NCI-H2029 treated with DMSO at 0.1 percent for 48 hours (cell line): ENCODE measurements around the gene ZNF593OS.

Source experiments
- DNase-seq: peaks from one replicate; lab custom pipeline; 2025; lab: John Stamatoyannopoulos, UW

Gene ZNF593OS

DNA sequence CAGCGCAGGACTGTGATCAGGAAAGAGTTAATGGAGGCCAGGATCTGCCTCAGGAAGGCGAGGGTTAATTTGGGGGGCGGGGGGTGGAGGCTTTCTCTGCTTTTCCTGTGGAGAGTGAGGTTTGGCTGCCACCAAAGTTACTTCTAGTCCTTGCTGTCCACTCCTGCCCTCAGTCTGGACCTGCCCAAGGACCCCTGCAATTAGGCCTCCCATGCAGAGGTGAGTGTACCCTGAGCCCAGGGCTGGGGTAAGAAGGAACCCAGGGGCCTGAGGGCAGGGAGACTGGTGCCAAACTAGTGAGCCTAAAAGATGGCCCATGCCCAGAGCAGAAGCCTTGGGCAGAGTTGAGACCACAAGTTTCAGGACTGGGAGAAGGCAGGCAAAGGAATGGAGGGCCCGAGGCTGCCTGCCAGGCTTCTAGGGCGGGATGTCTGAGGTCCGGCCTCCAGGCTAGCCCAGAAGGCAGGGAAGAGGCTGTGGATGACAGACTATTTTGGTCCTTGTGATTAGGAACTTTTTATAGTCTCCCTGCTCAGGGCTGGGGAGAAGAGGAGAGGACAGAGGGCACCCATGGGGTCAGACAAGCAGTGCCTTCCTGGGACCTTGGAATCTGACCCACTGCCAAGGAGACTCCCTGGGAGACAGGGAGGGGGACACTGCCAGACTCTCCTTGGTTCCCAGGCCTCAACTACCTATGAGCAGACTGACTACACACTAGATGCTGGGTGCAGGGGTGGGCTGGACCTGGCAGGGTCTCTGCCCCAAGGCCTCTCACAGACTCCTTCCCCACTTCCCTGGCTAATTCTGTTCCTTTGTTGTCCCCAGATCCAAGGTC lies 12.5 kb downstream of the ZNF593OS start, which contains the start of gene FAM110D:
TSS of gene FAM110D (plus strand) at position 172 of the 835 bp plus-strand sequence. CDS start 2,213 bp downstream, outside the sequence.
- no peak for DNase-seq

DNA sequence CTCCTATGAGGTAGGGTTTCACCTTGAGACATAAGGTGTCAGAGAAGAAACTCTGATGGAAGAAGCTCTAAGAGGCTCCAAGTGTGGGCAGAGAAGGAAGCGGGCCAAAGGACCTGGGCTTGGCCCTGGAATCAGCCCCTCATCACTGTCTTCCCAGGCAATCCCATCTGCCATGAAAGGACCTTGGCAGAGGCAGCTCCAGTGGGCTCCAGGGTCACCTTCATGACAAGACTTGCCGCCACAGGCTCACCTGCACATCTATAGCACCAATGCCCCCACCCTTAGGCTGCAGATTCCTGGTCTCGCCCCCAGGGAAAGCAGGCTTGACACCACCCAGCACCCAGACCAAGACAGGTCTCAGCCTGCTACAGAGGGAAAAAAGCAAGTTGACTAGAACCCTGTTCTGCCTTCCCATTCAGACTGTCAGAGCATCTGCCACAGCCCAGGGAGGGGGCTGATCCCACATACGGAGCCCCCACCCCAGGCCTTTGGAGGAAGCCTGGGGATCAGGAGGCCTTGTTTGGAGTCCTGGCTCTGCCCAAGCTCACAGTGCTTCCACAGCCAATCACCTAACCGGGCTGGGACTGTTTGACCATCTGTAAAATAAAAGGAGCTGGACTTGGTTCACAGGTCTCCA lies 13.2 kb downstream of the ZNF593OS start:
- no peak for DNase-seq

DNA sequence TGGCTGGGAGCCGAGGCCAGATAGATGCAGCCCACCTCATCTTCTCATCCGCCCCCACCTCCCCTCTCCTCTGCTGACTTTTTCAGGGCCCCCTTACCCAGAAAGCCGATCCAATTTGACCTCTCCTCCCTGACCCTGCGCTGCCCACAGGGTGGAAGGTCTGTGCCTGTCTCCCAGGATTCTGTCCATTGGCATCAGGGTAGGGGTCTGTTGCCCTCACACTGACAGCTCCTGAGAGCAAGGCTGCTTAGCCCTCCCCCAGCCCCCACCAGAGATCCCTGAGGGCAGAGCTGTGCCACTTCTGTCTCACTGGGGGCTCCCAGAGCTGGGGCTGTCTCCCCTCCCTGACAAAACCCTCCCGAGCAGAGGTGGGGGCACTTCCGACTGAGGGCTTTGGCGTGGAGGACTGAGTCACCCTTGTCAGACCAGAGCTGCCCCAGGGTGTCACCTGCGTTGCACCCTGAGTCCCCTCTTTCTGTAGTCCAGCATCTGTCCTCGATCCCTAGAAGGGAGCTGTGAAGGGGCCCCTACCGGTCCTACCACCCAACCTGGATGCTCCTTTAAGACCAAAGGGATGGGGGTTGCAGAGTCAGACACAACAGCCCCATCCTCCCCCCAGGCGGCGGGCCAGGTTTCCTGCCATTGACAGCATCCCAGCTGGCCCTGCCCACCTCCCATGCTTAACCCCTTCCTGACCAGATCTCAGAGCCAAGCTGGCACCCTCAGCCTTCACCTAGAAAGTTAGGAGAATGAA lies 15.2 kb downstream of the ZNF593OS start:
- no peak for DNase-seq

DNA sequence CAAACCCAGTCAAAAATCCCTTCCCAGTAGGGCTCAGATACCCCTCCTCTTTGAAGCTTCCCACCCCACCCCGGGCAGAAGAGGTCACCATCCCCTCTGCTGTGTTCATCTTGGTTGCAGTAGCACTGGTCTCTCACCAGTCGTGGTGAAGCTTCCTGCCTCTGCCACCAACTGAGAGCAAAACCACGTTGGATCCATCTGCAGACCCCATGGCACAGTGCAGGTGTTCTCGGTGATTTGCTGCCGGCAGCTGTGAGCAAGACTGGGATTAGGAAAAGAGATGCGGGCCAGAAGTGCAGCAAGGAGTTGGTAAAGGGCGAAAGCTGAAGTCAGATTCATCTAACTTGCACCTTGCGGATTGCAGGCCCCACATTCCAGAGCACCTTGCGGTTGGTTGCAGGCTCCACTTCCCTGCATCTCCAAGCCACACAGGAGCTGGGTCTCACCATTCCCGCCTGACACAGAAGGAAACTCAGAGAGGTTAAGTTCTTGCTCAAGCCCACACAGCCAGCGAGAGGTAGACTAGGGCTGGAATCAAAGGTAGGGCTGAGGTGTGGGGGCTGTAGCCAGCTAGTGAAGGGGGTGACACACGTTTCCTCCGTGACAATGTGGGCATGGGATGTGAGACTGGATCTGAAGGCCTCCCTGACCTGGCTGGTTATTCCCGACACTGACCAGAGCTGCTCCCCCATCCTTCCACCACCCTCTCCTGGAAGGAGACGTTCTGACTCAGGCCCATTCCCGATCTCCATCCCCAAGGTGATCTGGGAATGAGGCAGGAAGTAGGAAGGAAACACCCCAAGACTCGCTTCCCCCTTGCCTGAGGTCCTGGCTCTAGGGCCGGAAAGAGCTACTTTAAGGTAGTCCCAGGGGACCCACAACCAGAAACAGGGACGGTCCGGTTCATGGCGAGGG lies 16.0 kb downstream of the ZNF593OS start:
- DNase-seq, result no peak

DNA sequence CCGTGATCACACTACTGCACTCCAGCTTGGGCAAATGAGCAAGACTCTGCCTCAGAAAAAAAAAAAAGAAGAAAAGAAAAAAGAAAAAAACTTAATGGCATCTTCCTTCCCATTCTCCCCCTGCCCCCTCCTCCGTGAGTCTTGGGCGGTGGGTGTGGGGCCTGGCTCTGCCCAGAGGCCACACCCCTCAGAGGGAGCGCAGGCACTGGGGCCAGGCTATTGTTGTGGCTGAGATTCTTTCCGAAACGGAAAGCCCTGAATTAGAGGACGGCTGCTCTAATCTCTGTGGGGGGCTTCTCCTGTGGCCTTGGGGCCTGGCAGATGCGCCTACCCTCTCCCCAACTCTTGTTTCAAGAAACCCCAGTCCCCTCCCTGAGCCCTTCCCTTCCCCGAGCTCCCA lies 16.9 kb downstream of the ZNF593OS start:
- no peak for DNase-seq

DNA sequence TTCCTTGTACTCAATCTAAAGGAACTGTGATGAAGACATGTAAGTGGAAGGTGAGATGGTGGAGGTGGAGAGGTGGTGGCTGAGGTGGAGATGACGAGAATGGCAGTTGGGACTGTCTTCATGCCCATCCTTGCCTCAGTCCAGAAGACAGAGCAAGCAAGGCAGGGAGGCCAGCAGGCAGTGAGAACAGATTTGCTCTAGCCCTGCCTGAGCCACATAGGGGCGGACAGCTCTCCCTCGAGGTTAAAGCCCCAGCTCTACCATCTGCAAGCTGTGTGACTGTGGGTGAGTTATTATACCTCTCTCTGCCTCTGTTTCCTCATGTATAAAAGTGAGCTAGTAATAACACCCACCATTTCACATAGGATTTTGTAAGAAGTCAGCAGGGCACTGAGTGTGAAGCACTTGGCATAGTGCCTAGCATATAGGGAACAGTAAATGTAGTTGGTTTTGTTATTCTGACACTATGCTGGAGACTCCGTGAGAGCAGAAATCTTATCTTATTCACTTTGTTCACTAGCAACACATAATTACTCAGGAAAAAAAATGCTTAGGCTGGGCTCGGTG lies 17.6 kb downstream of the ZNF593OS start:
- DNase-seq, result no peak

DNA sequence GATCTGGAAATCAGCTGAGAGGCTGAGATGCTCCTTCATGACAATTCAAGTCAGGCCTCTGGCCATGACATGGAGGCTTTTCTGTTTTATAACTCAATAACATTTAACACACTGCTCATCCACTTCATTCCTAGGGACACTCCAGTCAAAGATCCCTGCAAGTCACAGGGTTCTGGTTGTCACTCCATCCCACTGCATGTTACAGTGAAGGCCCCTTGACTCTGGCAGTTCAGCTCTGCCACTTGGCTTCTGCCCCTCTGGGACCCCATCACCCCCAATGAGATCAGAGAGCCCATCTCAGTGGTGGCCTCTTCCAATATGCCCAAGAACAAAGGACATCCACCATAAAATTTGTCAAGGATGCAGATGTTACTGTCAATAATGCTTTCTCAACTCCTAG lies 22.7 kb downstream of the ZNF593OS start:
- no peak for DNase-seq

DNA sequence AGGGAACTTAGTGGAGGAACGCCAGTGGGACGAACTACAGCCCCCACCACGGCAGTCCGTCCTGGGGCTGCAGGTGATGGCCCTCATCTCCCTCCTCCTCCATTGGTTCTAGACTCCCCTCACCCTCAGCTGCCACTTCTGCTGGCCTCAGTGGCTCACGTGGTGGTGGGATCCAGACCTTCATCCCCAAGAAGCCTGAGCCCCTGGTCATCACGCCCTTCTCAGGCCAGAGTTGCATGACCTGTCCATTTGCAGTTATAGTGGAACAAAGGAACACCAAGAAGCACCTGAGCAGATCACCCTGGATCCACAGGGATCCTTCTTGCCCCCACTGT lies 25.7 kb downstream of the ZNF593OS start:
- no peak for DNase-seq

DNA sequence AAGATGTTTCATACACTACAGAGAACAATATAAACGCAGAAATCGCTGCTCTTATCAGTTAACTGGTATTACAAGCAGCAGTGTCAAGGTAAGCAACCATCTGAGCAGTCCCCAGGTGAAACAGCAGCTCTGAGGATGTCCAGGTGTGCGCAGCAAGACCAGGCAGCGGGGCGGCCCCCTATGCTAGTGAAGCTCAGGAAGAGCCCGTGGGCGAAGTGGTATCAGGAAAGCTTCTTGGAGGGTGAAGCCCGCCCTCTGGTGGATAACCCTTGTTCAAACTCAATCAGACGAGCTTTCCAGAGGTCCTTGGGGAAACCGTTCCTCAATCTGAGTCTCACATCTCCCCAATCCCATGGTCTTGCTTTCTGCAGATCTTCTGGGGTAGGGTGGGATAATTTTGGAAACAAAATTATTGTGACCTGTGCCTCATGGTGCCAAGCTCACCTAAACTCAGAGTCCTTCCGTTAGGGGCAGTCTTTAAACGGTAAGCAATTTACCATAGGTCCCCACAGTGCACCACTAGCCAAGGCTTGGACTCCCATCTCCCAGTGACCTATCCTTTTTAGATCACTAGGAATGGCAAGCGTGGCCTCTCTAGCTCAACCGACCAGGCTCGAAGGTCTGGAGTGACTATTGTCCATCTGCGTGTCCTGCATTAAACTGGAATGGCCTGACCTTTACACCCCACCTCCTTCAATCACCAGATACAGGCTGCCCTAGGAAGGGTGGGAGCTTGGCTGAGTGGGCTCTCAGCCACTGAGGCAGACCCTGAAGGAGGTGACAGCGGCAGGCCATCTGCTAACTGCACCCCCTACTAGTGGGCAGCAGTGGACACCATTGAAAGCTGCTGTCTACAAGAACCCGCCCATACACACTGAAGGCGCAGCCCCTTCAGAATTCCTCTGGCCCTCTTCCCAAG lies 26.3 kb downstream of the ZNF593OS start:
- peak; percentile 74 for DNase-seq

DNA sequence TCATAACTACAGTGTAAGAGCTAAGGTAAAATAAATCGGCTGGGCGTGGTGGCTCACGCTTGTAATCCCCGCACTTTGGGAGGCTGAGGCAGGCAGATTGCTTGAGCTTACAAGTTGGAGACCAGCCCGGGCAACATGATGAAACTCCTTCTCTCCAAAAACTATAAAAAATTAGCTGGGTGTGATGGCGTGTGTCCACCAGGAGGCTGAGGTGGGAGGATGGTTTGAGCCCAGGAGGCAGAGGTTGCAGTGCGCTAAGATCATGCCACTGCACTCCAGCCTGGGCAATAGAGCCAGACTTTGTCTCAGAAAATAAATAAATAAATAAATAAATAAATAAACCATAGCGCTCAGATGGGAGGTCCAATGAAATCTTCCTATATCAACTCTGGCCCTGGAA lies 29.5 kb downstream of the ZNF593OS start:
- no peak for DNase-seq

DNA sequence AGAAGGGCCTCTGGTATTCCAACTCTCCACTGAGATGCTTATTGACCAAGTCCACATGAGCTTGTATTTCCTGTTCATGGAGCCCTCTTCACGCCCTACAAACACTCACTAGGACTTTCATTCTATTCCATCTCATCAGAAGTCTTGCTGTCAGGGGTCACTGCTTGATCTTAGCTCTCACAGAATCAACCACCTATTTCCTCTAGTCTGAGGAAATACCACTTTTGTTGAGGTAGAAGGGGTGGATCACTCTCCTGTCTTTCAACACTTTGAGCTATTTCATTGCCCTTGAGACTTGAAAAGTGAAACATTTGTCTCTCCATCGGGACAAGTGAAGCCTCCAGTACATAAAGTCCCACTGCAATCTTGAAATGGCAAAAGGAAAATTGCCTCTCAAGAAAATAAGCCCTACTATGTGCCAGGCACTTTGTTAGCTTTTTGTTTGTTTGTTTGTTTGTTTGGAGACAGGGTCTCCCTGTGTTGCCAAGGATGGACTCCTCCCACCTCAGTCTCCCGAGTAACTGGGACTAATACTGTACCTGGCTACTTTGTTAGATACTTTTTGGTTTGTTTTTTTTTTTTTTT lies 32.6 kb downstream of the ZNF593OS start:
- no peak for DNase-seq

DNA sequence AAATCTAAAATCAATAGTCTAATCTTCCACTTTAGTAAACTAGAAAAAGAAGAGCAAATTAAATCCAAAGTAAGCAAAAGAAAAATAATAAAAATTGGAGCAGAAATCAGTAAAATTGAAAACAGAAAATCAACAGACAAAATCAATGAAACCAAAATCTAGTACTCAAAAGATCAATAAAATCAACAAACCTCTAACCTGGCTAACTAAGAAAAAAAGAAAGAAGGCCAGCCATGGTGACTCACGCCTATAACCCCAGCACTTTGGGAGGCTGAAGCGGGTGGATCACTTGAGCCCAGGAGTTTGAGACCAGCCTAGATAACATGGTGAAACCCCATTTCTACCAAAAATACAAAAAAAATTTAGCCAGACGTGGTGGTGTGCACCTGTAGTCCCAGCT lies 37.2 kb downstream of the ZNF593OS start:
- DNase-seq, result no peak

DNA sequence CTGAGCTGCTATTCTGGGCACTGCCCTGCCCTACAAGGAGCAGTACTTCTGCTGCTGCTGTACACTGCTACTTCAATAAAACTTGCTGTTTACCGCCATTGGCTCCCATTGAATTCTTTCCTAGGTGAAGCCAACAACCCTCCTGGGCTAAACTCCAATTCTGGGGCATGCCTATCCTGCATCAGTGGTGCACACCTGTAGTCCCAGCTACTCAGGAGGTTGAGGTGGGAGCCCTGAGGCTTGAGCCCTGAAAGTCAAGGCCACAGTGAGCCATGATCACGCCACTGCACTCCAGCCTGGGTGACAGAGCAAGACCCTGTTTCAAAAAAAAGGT lies 38.8 kb downstream of the ZNF593OS start:
- DNase-seq, result no peak

DNA sequence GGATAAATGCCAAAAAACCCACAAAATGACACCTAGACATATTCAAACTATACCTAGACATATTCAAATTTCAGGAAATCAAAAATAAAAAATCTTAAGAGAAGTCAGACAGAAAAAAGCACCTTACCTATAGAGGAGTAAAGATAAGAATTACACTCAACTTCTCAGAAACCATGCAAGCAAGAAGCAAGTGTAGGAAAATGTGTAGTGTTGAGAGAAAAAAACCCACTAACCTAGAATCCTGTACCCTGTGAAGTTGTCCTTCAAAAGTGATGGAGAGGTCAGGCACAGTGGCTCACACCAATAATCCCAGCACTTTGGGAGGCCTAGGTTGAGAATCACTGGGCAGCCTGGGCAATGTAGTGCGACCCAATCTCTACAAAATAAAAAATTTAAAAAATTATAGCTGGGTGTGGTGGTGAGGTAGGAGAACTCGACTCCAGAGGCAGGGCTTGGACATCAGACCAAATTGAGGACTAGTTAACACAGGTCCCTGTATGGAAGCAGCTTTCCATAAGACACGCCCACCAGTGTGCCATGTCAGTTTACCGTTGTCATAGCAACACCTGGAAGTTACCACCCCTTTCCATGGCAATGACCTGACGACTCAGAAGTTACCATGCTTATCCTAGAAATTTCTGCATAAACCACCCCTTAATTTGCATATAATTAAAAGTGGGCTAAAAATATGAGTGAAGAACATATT lies 39.4 kb downstream of the ZNF593OS start:
- DNase-seq, result no peak

DNA sequence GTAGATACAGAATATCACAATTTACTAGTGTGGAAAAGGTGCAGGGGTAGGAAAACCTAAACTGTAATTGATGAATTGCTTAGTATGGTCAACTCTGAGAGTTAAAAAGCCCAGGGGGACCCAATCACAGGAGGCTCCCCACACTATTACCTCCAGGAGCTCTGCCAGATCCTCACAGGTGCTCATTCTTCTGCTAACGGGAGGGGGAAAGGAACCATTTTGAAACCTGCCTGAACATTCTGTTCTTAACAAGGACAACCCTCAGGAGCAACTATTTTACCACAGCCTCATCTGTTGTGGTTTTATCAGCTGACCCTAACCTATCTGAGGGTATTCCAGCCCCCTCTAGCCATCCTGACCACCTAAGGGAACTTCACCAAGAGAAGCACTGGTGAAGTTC lies 40.9 kb downstream of the ZNF593OS start:
- DNase-seq, result no peak

DNA sequence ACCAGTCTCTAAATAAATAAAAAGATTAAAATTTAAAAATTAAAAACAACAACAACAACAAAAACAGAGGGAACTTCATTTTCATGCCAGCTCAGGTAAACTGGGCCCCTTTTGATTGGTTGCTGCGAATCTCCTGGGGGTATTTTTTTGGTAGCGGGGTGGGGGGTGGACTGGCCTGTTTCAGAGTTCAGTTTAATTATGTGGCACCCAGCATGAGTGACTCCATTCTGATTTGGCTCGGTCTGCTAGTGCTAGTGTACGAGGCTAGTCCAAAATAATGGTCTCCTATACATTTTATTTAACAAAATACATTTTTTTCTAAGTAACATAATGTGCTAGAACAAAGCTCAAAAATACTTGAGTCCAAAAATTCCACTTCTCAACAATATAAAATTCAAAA lies 41.9 kb downstream of the ZNF593OS start:
- DNase-seq, result no peak

DNA sequence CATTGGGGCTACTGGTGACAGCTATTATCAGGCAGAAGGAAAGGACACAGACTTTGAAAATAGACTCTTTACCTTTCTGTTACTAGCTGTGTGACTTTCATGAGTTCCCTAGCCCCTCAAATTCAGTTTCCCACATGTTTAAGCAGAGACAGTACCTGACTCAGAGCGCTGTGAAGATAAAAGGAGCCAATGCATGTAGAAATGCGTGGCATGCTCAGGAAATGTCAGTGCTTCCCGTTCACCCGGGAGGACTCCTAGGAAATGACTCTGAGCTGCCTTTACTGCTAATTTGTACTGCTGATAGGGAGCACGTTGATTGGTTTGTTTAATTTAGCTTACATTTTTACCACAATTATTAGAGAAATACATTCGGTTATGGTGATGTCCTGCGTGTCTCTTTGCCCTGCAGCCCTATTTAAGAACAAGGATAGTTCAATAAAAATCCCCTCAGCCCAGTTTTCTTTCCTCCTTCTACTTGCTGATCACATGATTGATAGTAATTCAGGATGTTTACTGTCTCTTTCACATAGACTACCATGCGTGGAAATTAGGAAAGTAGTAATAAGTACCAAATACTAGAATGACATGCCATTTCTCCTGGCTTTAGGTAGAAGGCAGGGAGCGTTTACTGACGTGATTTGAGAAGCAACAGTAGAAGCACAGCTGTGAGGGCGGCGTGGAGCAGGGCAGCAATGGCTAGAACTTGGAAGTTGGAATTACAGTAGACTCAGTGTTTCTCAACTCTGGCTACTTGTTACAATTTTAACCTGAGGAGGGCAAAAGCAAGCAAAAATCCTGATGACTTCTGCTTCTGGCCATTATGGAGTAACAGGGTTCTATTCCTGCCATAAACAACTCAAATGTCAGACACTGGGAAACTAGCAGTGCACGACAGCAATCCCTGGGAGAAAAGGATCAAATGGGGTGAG lies 44.1 kb downstream of the ZNF593OS start:
- DNase-seq, result no peak

DNA sequence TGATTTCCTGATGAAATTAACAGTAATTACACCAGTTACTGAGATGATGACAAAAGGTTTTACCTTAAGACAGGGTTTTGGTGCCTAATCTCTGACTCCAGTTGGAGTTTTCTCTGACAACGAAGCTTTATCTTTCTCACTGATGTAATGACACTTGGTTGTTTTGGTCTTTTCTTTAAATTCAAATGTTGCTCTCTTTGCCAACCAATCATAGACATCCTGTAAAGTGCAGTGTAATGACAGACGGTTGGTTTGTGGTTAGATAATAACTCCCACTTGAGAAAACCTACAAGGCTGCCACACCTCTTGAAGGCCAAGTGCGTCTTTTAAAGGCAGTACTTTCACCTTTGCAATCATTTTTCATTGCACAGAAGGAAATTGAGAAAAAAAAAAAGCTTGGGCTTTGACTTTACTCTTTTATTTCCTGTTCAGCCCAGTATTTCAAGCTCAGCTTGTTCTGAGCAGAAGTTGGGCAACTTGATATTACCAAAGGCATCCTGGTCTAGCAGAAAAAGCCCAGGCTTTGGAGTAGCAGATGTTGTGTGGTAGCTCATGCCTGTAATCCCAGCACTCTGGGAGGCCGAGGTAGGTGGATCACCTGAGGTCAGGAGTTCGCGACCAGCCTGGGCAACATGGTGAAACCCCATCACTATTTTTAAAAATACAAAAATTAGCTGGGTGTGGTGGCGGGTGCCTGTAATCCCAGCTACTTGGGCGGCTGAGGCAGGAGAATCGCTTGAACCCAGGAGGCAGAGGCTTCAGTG lies 45.1 kb downstream of the ZNF593OS start:
- peak; percentile 84 for DNase-seq
